Activated naive CD8-positive, alpha-beta T cell (primary cell): ENCODE data around the gene COQ8B.
A peak's percentile ranks its signal among the peaks of the same experiment; 100 is the strongest.

ENCODE experiments used
- H3K27ac Mint-ChIP-seq: one replicate; pipeline ENCODE4 v1.8.0; 2021; ENCODE audit warnings: mixed read lengths
- H3K27me3 Mint-ChIP-seq: one replicate; pipeline ENCODE4 v1.8.0; 2021; ENCODE audit warnings: mixed read lengths
- H3K36me3 Mint-ChIP-seq: one replicate; pipeline ENCODE4 v1.8.0; 2021; ENCODE audit warnings: mixed read lengths
- H3K4me1 Mint-ChIP-seq: one replicate; pipeline ENCODE4 v1.8.0; 2021; ENCODE audit warnings: low read depth, mixed read lengths
- H3K4me3 Mint-ChIP-seq: one replicate; pipeline ENCODE4 v1.8.0; 2021; ENCODE audit warnings: mild to moderate bottlenecking, mixed read lengths
- H3K9me3 Mint-ChIP-seq: one replicate; pipeline ENCODE4 v1.8.0; 2021; ENCODE audit warnings: low read depth, mixed read lengths

Gene COQ8B

DNA sequence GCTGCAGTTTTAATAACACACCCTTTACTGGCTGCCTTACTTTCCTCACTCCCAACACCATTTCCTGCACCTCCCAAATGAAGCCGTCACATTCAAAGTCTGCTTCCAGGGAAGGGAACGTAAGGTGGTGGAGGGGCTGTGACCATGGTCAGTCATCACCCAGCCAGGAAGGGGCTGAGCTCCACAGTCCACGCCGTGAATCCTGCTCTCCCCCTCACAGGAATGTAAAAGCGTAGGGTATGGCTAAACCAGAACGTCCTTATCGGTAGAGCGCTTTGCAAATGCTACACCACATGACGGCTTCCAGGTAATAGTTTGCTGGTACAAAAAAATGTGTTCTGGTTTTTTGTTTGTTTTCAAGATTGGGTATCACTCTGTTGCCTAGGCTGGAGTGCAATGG is 33.2 kb downstream of the COQ8B start:
- no peaks in the 10 kb centered on the region for H3K27me3 Mint-ChIP-seq
- H3K4me1 Mint-ChIP-seq: no peaks in the 10 kb centered on the region
- no peak overlapping the region for H3K4me3 Mint-ChIP-seq
- H3K27ac Mint-ChIP-seq: no peak overlapping the region
- H3K36me3 Mint-ChIP-seq: peaks cover 7% of the 10 kb centered on the region
- no peaks in the 10 kb centered on the region for H3K9me3 Mint-ChIP-seq

DNA sequence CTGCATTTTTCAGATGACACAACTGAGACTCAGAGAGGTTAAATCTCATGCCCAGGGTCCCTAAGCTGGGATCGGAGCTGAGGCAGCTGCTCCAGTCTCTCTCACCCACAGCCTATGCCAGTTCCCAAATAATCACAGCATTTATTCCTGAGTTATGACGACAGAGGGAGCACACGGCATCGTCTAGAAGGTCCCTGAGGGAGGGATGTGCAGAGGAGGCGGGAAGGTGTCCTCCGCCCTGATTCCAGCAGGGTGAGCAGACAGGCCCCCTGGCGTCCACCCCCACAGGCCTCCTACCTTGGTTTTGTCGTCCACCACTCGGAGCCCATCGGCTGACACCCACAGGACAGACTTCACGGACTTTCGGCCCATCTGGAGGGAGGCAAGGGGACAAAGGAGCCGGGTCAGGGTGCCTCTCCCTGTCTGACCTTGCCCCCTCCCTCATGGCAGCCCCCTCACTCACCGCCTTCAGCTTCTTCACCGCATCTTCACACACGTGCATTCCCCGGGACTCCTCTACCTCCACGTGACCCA is 34.2 kb downstream of the COQ8B start:
- Mint-ChIP-seq H3K4me1 (no peaks in the 10 kb centered on the region), H3K4me3 (no peak overlapping the region), H3K9me3 (no peaks in the 10 kb centered on the region), H3K27me3 (no peaks in the 10 kb centered on the region), H3K27ac (no peak overlapping the region), H3K36me3 (peaks cover 10% of the 10 kb centered on the region)

- H3K4me1 Mint-ChIP-seq: no peaks in the 10 kb centered on the region
- H3K9me3 Mint-ChIP-seq: no peaks in the 10 kb centered on the region
- H3K27ac Mint-ChIP-seq: no peak overlapping the region
- H3K4me3 Mint-ChIP-seq: no peak overlapping the region
- H3K36me3 Mint-ChIP-seq: peaks cover 8% of the 10 kb centered on the region
- H3K27me3 Mint-ChIP-seq: no peaks in the 10 kb centered on the region
These were observed 35.6 kb downstream of the COQ8B start for GRCh38 chr19:40681039-40681438.

DNA sequence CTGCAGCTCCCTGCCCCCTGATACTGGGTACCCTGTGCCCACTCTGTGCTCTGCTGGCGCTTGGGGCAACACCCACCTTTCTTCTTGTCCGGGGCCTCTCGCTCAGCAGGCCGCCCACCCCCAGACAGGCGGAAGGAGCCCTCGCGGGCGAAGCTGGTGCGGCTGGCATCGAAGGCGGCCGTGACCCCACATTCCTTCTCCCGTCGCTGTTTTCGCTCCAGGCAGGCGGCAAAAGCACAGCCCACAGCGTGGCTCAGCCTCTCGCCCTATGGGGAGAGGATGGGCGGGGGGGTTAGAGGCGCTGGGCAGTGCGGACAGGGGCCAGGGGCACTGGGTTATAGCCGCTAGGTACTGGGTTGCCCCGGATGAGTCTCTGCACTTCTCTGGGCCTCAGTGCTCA is 39.5 kb downstream of the COQ8B start:
- Mint-ChIP-seq H3K27me3 (no peaks in the 10 kb centered on the region), H3K36me3 (peaks cover 3% of the 10 kb centered on the region), H3K4me1 (no peaks in the 10 kb centered on the region), H3K27ac (no peak overlapping the region), H3K9me3 (no peaks in the 10 kb centered on the region), H3K4me3 (no peak overlapping the region)

DNA sequence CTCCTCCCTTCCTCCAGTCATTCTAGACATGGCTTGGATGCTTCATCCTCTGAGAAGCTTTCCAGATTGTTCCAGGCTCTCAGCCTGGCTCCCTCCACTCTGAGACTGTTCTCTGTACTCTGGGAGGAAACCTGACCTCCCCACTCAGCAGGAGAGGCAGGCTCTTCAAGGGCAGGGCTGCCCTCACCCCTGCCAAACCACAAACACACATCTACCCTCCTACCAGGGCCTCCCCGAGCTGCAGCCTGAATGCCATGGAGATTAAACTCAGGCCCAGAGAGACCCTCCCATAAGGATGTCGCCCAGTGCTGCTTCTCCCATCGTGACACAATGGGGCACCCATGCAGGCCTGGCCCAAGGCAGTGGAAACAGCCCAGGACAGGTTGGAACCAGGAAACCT is 42.4 kb downstream of the COQ8B start:
- no peaks in the 10 kb centered on the region for H3K27me3 Mint-ChIP-seq
- H3K4me3 Mint-ChIP-seq: no peak overlapping the region
- H3K9me3 Mint-ChIP-seq: no peaks in the 10 kb centered on the region
- H3K4me1 Mint-ChIP-seq: no peaks in the 10 kb centered on the region
- peaks cover 10% of the 10 kb centered on the region for H3K36me3 Mint-ChIP-seq
- H3K27ac Mint-ChIP-seq: no peak overlapping the region

DNA sequence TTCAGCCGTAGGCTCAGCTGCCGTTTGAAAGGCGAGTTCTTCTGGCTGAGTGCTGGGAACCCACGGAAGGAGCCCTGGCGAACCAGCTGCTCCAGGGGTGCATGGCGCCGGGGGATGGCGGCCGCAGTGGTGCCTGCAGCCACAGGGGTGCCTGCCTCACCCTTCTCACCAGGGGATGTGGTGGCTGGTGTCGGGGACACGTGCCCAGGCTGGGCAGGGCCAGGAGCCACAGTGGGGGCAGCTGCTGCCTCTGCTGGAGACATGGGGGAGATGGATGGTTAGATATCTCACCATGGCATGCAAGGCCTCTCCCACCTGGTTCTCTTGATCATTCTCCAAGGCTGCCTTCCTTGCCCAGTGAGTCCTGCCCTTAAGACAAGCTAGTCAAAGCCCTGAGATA is 43.3 kb downstream of the COQ8B start:
- H3K9me3 Mint-ChIP-seq: peaks cover 5% of the 10 kb centered on the region
- no peak overlapping the region for H3K4me3 Mint-ChIP-seq
- no peaks in the 10 kb centered on the region for H3K4me1 Mint-ChIP-seq
- H3K27me3 Mint-ChIP-seq: no peaks in the 10 kb centered on the region
- no peak overlapping the region for H3K27ac Mint-ChIP-seq
- peaks cover 19% of the 10 kb centered on the region for H3K36me3 Mint-ChIP-seq

DNA sequence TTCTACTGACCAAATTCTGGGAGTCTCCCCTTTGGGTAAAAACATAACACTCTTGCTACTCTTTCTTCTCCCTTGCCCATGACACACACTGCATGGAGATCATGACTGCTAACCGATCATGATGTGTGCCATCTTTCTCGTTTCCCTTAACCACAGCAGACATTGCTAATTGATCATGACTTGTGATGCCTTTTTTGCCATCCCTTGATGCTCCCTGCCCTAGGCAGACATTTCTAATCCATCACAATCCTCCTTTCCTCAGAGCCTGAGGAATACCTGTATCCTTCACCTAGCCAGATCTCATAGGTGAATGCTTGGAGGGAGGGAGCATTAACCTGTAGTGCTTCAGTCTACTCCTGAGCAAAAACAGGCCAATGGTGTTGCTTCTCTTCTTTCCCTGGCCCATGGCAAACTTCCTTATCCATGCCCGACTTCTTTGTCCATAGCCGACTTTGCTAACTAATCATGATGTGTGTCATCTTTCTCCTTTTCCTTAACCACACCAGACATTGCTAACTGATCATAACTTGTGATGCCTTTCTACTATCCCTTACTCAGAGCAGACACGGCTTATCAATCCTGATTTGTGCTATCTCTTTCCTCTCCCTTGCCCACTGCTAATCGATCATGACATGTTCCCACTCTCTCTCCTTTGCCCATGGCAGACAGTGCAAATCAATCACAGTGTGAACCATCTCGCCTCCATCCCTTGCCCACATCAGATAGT is 44.0 kb downstream of the COQ8B start:
- peaks cover 5% of the 10 kb centered on the region for H3K9me3 Mint-ChIP-seq
- no peaks in the 10 kb centered on the region for H3K27me3 Mint-ChIP-seq
- H3K4me3 Mint-ChIP-seq: no peak overlapping the region
- no peak overlapping the region for H3K27ac Mint-ChIP-seq
- H3K36me3 Mint-ChIP-seq: peaks cover 20% of the 10 kb centered on the region
- H3K4me1 Mint-ChIP-seq: no peaks in the 10 kb centered on the region

GRCh38 chr19:40672038-40672437 is 44.6 kb downstream of the COQ8B start:
- Mint-ChIP-seq H3K9me3 (peaks cover 5% of the 10 kb centered on the region), H3K27me3 (no peaks in the 10 kb centered on the region), H3K4me3 (no peak overlapping the region), H3K36me3 (peaks cover 18% of the 10 kb centered on the region), H3K4me1 (no peaks in the 10 kb centered on the region), H3K27ac (no peak overlapping the region)

- H3K27me3 Mint-ChIP-seq: no peaks in the 10 kb centered on the region
- H3K4me3 Mint-ChIP-seq: no peak overlapping the region
- H3K36me3 Mint-ChIP-seq: peaks cover 18% of the 10 kb centered on the region
- peaks cover 5% of the 10 kb centered on the region for H3K9me3 Mint-ChIP-seq
- H3K4me1 Mint-ChIP-seq: peaks cover 2% of the 10 kb centered on the region
- no peak overlapping the region for H3K27ac Mint-ChIP-seq
These were observed 45.3 kb downstream of the COQ8B start for GRCh38 chr19:40671404-40671803.

- H3K36me3 Mint-ChIP-seq: peaks cover 18% of the 10 kb centered on the region
- no peak overlapping the region for H3K4me3 Mint-ChIP-seq
- H3K27me3 Mint-ChIP-seq: no peaks in the 10 kb centered on the region
- H3K27ac Mint-ChIP-seq: no peak overlapping the region
- peaks cover 5% of the 10 kb centered on the region for H3K9me3 Mint-ChIP-seq
- peaks cover 5% of the 10 kb centered on the region for H3K4me1 Mint-ChIP-seq
These were observed 47.6 kb downstream of the COQ8B start for GRCh38 chr19:40668991-40669614.

DNA sequence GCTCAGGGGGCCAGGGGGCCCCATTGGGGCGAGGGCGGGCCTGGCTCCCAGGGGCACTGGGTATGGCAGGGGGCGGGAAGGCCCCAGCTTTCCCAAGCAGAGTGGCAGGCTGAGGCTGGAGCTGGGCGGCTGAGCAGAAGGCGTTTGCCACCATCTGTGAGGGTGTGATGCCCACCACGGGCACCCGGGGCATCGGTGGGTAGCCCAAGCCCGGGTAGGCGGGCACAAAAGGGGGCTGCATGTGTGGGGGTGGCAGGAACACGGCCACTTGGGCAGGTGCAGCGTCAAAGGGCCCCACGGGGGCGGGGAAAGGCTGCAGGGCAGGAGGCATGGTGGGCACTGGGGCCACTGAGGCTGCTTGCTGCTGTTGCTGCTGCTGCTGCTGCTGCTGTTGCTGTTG is 49.1 kb downstream of the COQ8B start:
- peaks cover 11% of the 10 kb centered on the region for H3K4me1 Mint-ChIP-seq
- no peak overlapping the region for H3K27ac Mint-ChIP-seq
- H3K36me3 Mint-ChIP-seq: peaks cover 18% of the 10 kb centered on the region

GRCh38 chr19:40666803-40667438 is 49.8 kb downstream of the COQ8B start:
- Mint-ChIP-seq H3K27ac (no peak overlapping the region), H3K27me3 (no peaks in the 10 kb centered on the region), H3K9me3 (peaks cover 5% of the 10 kb centered on the region), H3K4me3 (no peak overlapping the region), H3K36me3 (peaks cover 18% of the 10 kb centered on the region), H3K4me1 (peaks cover 11% of the 10 kb centered on the region)

More for the DNA sequence above, 49.1 kb downstream of the COQ8B start:
- Mint-ChIP-seq H3K9me3 (peaks cover 5% of the 10 kb centered on the region), H3K4me3 (no peak overlapping the region), H3K27me3 (no peaks in the 10 kb centered on the region)

DNA sequence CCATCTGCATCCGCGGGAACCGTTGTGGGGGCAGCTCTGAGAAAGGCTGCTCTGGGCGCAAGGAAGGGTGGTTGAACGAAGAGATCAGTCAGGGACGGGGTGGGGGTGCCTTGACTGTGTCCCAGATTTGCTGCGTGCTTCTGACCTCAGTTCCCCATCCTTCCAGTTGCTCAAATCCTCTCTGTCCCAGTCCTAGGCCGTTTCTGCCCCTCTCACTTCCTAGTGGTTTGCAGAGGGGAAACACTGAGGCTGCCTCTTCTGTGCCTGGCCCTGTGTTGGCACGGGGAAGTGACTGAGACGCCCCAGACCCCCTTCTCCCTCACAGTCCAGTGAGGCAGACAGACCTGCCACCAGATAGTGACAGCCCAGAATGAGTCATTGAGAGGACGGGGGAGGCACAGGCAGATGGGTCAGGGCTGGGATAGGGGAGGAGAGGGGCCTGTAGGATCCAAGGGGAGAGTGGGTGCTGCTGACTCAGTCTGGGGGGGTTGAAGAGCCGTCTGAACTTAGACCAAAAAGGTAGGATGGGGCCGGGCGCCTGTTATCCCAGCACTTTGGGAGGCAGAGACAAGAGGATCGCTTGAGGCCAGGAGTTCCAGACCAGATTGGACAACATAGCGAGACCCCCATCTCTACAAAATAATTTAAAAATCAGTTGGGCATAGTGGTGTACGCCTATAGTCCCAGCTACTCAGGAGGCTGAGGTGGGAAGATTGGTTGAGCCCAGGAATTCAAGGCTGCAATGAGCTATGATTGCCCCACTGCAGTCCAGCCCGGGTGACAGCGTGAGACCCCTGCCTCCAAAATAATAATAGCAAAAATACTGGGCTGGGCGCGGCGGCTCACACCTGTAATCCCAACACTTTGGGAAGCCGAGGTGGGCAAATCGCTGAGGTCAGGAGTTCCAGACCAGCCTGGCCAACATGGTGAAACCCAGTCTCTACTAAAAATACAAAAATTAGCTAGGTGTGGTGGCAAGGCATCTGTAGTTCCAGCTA is 52.7 kb downstream of the COQ8B start:
- H3K4me3 Mint-ChIP-seq: peak overlapping the region; percentile 81
- no peaks in the 10 kb centered on the region for H3K27me3 Mint-ChIP-seq
- peak overlapping the region; percentile 70 for H3K27ac Mint-ChIP-seq
- peaks cover 2% of the 10 kb centered on the region for H3K9me3 Mint-ChIP-seq
- peaks cover 8% of the 10 kb centered on the region for H3K36me3 Mint-ChIP-seq
- peaks cover 11% of the 10 kb centered on the region for H3K4me1 Mint-ChIP-seq

DNA sequence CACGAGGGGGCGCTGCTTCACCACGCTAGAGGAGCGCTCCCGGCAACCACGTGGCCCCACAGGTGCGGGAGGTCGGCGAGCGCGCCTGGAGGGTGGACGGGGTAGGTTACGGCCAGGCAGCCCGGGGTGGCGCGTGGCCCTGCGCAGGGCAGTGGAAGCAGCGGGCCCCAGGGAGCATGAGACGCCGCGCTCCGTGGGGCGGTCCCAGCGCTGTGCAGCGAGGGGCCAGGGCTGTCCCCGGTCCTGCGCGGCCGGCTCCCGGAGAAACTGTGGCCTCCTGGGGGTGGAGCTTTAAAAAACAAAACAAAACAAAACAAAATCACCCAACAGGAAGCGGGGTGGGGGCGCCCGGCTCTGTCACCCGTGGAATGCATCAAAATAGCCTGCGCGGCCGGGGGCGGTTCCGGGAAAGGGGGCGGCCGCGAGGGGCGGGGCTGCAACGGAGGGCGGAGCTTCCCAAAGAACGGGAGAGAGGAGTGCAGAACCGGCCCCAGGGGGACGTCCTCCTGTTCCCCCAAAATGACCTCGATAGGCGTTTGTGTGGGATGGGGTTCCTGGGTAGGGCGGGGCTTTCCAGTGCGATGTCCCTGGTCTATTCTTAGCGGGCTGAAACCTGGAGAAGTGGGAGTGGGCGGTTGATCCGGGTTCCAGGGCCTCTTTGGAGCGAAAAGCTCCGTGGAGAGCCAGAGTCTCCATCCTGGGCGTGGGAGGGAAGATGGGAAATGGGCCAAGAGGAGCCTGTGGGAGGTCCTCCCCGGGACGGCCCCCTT is 53.6 kb downstream of the COQ8B start:
- H3K27ac Mint-ChIP-seq: peak overlapping the region; percentile 70
- H3K4me1 Mint-ChIP-seq: peaks cover 11% of the 10 kb centered on the region
- H3K36me3 Mint-ChIP-seq: no peaks in the 10 kb centered on the region
- H3K4me3 Mint-ChIP-seq: peak overlapping the region; percentile 81
- no peaks in the 10 kb centered on the region for H3K27me3 Mint-ChIP-seq
- H3K9me3 Mint-ChIP-seq: no peaks in the 10 kb centered on the region
